ENCODE measurements around the gene LRRC25.
"Not testable (repeated sequence)": the region's sequence is repeated elsewhere in the genome, so short reads cannot be mapped to it uniquely, and the experiment has no call there.

LRRC25 gene

DNA sequence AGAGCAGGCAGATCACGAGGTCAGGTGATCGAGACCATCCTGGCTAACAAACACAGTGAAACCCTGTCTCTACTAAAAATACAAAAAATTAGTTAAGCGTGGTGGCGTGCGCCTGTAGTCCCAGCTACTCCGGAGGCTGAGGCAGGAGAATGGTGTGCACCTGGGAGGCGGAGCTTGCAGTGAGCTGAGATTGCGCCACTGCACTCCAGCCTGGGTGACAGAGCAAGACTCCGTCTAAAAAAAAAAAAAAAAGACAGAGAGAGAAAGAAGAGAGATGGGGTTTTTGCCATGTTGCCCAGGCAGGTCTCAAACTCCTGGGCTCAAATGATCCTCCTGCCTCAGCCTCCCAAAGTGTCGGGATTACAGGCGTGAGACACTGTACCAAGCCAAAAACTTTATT, 8.3 kb upstream of the LRRC25 start:
- not testable (repeated sequence) for H3K4me1 ChIP-seq (ENCODE audit: control insufficient read depth, low read depth, low read length); H3K4me3 ChIP-seq (ENCODE audit: low read length); H3K9ac ChIP-seq (ENCODE audit: low read length); H3K27me3 ChIP-seq (ENCODE audit: control insufficient read depth, insufficient read depth, low read length); H3K27ac ChIP-seq (ENCODE audit: low read length); H3K36me3 ChIP-seq (ENCODE audit: control insufficient read depth, low read depth, low read length); H3K9me3 ChIP-seq (ENCODE audit: control insufficient read depth, low read depth, low read length)

DNA sequence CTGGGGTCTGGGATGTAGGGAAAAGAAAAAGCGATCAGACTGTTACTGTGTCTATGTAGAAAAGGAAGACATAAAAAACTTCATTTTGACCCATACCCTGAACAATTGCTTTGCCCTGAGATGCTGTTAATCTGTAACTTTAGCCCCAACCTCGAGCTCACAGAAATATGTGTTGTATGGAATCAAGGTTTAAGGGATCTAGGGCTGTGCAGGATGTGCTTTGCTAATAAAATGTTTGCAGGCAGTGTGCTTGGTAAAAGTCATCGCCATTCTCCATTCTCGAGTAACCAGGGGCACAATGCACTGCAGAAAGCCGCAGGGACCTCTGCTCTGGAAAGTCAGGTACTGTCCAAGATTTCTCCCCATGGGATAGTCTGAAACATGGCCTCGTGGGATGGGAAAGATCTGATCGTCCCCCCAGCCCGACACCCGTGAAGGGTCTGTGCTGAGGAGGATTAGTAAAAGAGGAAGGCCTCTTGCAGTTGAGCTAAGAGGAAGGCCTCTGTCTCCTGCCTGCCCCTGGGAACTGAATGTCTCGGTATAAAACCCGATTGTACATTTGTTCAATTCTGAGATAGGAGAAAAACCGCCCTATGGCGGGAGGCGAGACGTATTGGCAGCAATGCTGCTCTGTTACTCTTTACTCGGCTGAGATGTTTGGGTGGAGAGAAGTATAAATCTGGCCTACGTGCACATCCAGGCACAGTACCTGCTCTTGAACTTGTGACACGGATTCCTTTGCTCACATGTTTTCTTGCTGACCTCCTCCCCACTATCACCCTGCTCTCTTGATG, 5.2 kb upstream of the LRRC25 start:
- H3K4me1 ChIP-seq (ENCODE audit: control insufficient read depth, low read depth, low read length); H3K36me3 ChIP-seq (ENCODE audit: control insufficient read depth, low read depth, low read length); H3K4me3 ChIP-seq (ENCODE audit: low read length); H3K9me3 ChIP-seq (ENCODE audit: control insufficient read depth, low read depth, low read length); H3K27ac ChIP-seq (ENCODE audit: low read length); H3K27me3 ChIP-seq (ENCODE audit: control insufficient read depth, insufficient read depth, low read length); H3K9ac ChIP-seq (ENCODE audit: low read length): not testable (repeated sequence)

DNA sequence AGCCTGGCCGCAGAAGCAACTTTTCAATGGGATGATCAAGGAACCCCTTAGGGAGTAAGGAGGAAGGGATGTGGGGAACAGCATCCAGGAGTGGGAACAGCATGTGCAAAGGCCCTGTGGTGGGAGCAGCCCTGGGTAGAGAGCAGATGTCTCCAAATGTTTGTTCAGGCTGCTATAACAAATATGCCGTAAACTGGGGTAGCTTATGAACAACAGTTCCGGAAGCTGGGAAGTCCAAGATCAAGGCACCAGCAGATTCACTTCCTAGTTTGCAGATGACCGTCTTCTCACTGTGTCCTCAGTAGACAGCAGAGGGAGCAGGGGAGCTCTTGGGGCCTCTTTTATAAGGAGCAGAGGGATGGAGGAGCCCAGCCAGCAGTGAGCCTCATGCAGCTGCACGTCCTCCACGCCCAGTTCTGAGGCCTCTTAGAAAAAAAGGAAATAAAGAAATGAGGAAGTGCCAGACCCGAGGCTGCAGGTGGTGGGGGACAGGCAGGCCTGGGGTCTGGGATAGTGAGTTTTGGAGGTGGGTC, 4.2 kb upstream of the LRRC25 start:
- Histone ChIP-seq H3K9ac (ENCODE audit: low read length) (no peak overlapping the region), H3K9me3 (ENCODE audit: control insufficient read depth, low read depth, low read length) (no peaks in the 10 kb centered on the region), H3K4me3 (ENCODE audit: low read length) (no peak overlapping the region), H3K4me1 (ENCODE audit: control insufficient read depth, low read depth, low read length) (peaks cover 7% of the 10 kb centered on the region), H3K27ac (ENCODE audit: low read length) (no peak overlapping the region), H3K27me3 (ENCODE audit: control insufficient read depth, insufficient read depth, low read length) (peaks cover 8% of the 10 kb centered on the region), H3K36me3 (ENCODE audit: control insufficient read depth, low read depth, low read length) (no peaks in the 10 kb centered on the region)

DNA sequence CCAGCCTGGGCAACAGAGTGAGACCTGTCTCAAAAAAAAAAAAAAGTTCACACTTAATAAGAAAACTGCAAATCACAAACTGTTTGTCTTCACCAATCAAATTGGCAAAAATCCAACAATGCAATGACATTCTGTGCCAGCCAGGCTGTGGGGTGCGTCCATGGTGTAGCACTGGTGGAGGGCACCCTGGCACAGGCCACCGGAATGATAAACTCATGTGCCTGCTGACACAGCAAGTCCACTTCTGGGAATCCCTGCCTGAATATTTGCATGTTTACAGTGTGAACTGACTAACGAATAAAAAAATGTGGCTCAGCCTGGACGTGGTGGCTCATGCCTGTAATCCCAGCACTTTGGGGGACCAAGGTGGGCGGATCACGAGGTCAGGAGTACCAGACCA, 1.6 kb upstream of the LRRC25 start:
- H3K27me3 ChIP-seq (ENCODE audit: control insufficient read depth, insufficient read depth, low read length) = peaks cover 8% of the 10 kb centered on the region
- no peak overlapping the region for H3K9ac ChIP-seq (ENCODE audit: low read length)
- no peaks in the 10 kb centered on the region for H3K9me3 ChIP-seq (ENCODE audit: control insufficient read depth, low read depth, low read length)
- H3K4me3 ChIP-seq (ENCODE audit: low read length) = no peak overlapping the region
- H3K36me3 ChIP-seq (ENCODE audit: control insufficient read depth, low read depth, low read length) = no peaks in the 10 kb centered on the region
- H3K27ac ChIP-seq (ENCODE audit: low read length) = no peak overlapping the region
- peaks cover 7% of the 10 kb centered on the region for H3K4me1 ChIP-seq (ENCODE audit: control insufficient read depth, low read depth, low read length)

DNA sequence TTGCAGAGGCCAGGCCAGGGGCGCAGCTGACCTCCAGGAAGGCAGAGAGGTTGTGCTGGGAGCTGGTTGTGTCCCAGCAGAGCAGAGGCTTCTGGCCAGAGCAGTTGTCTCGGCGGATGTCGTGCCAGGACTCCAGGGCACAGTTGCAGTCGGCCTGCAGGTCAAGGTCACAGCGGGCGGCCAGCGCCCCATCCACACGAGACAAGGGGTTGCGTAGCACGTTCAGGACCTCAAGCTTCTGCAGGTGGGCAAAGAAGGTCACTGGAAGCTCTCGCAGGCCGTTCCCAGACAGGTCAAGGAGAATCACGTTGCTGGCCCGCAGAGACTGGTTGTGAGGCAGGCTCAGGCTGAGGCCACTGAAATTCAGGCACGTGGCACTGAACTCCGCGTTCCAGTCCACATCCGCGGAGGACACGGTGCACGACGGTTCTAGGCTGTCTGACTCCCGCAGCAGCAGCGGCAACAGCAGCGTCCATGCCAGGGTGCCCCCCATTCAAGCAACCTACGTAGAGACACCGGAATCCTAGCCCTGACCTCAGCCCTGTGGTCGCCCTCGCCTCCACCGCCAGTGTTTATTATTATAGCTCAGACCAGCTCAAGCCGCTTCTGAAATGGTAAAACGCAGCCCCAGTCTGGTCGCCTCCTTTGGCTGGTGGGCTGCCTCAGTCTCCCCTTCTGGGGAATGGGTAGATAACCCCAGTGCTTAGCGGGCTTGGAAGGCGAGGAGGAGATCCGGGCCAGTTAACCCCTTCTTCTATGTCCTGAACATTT, 766 bp downstream of the LRRC25 start:
- H3K9ac ChIP-seq (ENCODE audit: low read length) = no peak overlapping the region
- peak overlapping the region; percentile 35 for H3K4me3 ChIP-seq (ENCODE audit: low read length)
- no peaks in the 10 kb centered on the region for H3K36me3 ChIP-seq (ENCODE audit: control insufficient read depth, low read depth, low read length)
- H3K27ac ChIP-seq (ENCODE audit: low read length) = no peak overlapping the region
- peaks cover 7% of the 10 kb centered on the region for H3K4me1 ChIP-seq (ENCODE audit: control insufficient read depth, low read depth, low read length)
- H3K9me3 ChIP-seq (ENCODE audit: control insufficient read depth, low read depth, low read length) = no peaks in the 10 kb centered on the region
- peaks cover 8% of the 10 kb centered on the region for H3K27me3 ChIP-seq (ENCODE audit: control insufficient read depth, insufficient read depth, low read length)

DNA sequence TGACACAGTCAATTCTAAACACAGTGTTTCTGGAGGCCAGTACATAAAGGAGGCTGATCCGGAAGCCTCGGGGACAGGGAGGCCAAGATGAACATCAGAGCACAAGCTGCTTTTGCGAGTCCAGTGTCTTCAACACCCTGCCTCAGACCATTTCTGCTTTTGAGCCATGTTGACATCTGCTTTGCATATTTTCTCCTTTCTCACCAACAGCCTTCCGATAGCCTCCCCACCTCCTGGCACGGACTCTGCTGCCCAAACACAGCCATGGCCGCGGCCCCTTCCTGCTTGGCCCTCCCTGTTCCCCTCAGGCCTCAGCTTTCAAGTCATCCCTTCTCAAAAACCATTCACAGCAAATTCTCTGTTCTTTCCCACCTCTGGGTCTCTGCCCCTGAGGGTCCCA, 3.6 kb downstream of the LRRC25 start:
- Histone ChIP-seq H3K4me3 (ENCODE audit: low read length) (no peak overlapping the region), H3K27ac (ENCODE audit: low read length) (no peak overlapping the region), H3K9ac (ENCODE audit: low read length) (no peak overlapping the region), H3K4me1 (ENCODE audit: control insufficient read depth, low read depth, low read length) (peaks cover 7% of the 10 kb centered on the region), H3K9me3 (ENCODE audit: control insufficient read depth, low read depth, low read length) (no peaks in the 10 kb centered on the region), H3K36me3 (ENCODE audit: control insufficient read depth, low read depth, low read length) (no peaks in the 10 kb centered on the region), H3K27me3 (ENCODE audit: control insufficient read depth, insufficient read depth, low read length) (peaks cover 18% of the 10 kb centered on the region)

DNA sequence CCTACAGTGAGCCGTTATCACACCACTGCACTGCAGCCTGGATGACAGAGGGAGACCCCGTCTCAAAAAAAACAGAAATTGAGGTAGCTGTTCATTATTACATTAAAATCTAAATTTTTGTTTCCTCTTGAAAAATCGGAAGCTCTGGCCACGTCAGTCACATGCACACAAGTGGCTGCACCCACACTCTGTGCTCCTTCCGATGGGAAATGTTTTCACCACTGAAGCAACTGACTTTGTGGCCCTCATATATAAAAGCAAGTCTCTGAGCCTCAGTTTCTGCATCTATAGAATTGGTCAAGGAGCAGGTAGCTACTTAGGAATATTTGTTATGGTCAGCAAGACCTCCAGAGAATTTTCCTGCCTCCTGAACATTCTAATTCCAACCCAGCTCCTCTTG, 4.5 kb downstream of the LRRC25 start:
- Histone ChIP-seq H3K27me3 (ENCODE audit: control insufficient read depth, insufficient read depth, low read length) (peaks cover 23% of the 10 kb centered on the region), H3K9me3 (ENCODE audit: control insufficient read depth, low read depth, low read length) (no peaks in the 10 kb centered on the region), H3K9ac (ENCODE audit: low read length) (no peak overlapping the region), H3K27ac (ENCODE audit: low read length) (no peak overlapping the region), H3K4me3 (ENCODE audit: low read length) (no peak overlapping the region), H3K36me3 (ENCODE audit: control insufficient read depth, low read depth, low read length) (no peaks in the 10 kb centered on the region), H3K4me1 (ENCODE audit: control insufficient read depth, low read depth, low read length) (peaks cover 7% of the 10 kb centered on the region)

DNA sequence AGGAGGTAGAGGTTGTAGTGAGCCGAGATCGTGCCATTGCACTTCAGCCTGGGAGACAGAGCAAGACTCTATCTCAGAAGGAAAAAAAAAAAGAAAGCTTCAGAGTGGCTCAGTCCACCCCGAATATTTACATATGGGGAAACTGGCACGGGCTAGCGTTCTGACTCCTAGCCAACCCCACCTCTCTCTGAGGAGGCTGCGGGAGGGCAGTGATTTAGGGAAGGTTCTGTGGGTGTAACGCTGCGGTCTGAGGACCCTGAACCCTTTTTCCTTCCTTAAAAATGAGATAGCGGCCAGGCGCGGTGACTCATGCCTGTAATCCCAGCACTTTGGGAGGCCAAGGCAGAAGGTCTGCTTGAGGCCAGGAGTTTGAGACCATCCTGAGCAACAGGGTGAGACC, 5.0 kb downstream of the LRRC25 start:
- peaks cover 4% of the 10 kb centered on the region for H3K4me1 ChIP-seq (ENCODE audit: control insufficient read depth, low read depth, low read length)
- no peaks in the 10 kb centered on the region for H3K36me3 ChIP-seq (ENCODE audit: control insufficient read depth, low read depth, low read length)
- no peak overlapping the region for H3K27ac ChIP-seq (ENCODE audit: low read length)
- H3K4me3 ChIP-seq (ENCODE audit: low read length) = no peak overlapping the region
- H3K9ac ChIP-seq (ENCODE audit: low read length) = no peak overlapping the region
- H3K9me3 ChIP-seq (ENCODE audit: control insufficient read depth, low read depth, low read length) = no peaks in the 10 kb centered on the region
- H3K27me3 ChIP-seq (ENCODE audit: control insufficient read depth, insufficient read depth, low read length) = peaks cover 23% of the 10 kb centered on the region

DNA sequence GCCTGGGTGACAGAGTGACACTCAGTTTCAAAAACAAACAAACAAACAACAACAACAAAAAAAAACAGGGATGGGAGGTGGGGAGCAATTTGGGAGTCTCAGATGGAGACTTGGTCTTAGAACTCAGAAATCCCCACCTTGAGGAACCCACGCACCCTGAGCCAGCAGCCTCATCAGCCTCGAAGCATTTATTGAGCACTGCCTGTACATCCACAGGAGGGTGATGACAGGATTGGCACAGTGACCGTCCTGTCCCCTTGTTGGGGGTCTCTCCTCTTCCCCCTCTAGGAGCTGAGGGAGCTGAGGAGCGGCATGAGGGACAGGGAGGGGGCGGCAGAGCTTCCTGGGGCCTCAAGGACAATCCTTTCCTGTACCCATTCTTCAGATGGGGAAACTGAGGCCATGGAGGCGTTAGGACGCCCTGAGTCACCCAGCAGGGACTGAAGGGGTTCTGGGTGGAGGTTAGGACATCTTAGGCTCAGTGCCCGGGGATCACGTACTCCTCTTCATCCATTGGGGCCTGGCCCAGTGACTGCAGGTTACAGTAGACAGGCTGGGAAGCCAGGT, 5.8 kb downstream of the LRRC25 start:
- H3K27ac ChIP-seq (ENCODE audit: low read length) = no peak overlapping the region
- peaks cover 29% of the 10 kb centered on the region for H3K27me3 ChIP-seq (ENCODE audit: control insufficient read depth, insufficient read depth, low read length)
- no peaks in the 10 kb centered on the region for H3K36me3 ChIP-seq (ENCODE audit: control insufficient read depth, low read depth, low read length)
- no peak overlapping the region for H3K9ac ChIP-seq (ENCODE audit: low read length)
- H3K4me1 ChIP-seq (ENCODE audit: control insufficient read depth, low read depth, low read length) = no peaks in the 10 kb centered on the region
- H3K9me3 ChIP-seq (ENCODE audit: control insufficient read depth, low read depth, low read length) = no peaks in the 10 kb centered on the region
- no peak overlapping the region for H3K4me3 ChIP-seq (ENCODE audit: low read length)

DNA sequence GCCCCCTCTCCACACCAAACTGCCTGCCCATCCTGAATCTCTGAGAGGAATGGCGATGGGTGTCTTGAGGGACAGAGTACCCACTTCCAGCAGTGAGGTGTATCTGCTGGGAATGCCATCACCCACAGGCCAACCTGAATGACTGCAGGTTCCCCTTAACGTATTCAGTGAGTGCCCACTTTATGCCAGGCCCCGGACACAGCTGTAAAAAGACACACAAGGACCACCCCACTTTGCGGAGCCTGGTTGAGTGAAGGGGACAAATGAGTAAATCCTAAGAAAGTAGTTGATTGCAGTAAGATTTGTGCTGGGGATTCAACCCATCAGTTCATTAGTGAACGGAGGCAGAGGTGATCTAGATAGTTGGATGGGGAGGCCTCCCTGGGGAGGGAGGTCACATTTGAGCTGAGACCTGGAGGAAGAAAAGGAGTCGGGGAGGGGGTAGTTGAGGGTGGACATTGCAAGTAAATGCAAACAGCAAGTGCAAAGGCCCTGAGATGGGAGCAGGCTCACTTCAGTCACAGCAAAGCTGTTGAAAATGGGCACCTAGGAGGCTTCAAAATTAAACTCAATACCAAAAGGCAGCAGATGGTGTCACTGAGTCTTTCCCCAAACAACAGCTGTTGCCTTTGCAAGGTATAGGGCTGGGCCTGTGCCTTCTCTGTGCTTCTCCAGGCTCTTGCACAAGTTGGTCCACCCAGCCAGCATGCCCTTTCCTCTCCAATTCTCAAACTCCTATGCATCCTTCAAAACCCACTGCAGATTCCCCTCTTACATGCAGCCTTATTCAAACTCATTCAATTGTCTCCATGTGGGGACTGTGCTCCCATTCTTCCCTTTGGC, 7.1 kb downstream of the LRRC25 start:
- H3K4me1 ChIP-seq (ENCODE audit: control insufficient read depth, low read depth, low read length) = no peaks in the 10 kb centered on the region
- no peak overlapping the region for H3K4me3 ChIP-seq (ENCODE audit: low read length)
- no peak overlapping the region for H3K9ac ChIP-seq (ENCODE audit: low read length)
- no peaks in the 10 kb centered on the region for H3K9me3 ChIP-seq (ENCODE audit: control insufficient read depth, low read depth, low read length)
- no peak overlapping the region for H3K27ac ChIP-seq (ENCODE audit: low read length)
- no peaks in the 10 kb centered on the region for H3K36me3 ChIP-seq (ENCODE audit: control insufficient read depth, low read depth, low read length)
- peaks cover 32% of the 10 kb centered on the region for H3K27me3 ChIP-seq (ENCODE audit: control insufficient read depth, insufficient read depth, low read length)

DNA sequence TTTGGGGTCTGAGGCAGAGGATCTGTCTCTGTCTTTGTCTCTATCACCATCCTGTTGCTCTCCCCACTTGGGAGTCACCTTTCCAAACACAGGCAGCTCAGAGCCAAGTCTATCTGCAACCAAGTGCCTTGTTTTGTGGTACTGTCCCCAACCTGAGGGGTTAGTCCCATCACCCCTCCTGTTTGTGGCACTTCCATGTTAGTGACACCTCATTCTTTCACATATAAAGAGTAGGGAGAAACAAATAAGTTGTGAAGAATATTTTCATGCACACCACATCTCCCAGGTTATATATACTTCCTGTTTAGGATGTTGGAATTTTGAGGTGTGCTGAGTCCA, 7.7 kb downstream of the LRRC25 start:
- no peaks in the 10 kb centered on the region for H3K9me3 ChIP-seq (ENCODE audit: control insufficient read depth, low read depth, low read length)
- H3K27ac ChIP-seq (ENCODE audit: low read length) = no peak overlapping the region
- no peak overlapping the region for H3K9ac ChIP-seq (ENCODE audit: low read length)
- no peaks in the 10 kb centered on the region for H3K36me3 ChIP-seq (ENCODE audit: control insufficient read depth, low read depth, low read length)
- no peaks in the 10 kb centered on the region for H3K4me1 ChIP-seq (ENCODE audit: control insufficient read depth, low read depth, low read length)
- H3K27me3 ChIP-seq (ENCODE audit: control insufficient read depth, insufficient read depth, low read length) = peaks cover 32% of the 10 kb centered on the region
- no peak overlapping the region for H3K4me3 ChIP-seq (ENCODE audit: low read length)
